ENCODE data around the gene OR10R2.

The OR10R2 gene, protein sequence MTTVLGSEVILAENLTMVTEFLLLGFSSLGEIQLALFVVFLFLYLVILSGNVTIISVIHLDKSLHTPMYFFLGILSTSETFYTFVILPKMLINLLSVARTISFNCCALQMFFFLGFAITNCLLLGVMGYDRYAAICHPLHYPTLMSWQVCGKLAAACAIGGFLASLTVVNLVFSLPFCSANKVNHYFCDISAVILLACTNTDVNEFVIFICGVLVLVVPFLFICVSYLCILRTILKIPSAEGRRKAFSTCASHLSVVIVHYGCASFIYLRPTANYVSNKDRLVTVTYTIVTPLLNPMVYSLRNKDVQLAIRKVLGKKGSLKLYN

DNA sequence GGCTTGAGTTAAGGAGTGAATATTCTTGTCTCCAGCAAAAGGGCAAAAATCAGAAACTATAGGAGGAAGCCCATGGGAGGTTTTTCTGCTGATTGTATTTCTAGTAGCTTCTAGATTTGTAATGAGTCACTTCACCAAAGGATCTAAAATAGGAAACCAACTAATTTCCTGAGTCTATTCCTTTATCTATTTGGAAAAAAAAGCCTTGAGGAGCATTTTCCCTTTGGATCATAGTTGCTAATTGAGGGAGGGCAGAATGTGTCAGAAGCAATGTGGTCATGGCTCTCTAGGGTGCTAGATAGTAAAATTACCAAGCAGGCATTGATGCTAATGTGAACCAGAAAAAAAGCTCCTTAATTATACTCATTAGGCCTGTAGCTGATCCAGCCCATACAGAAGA, at the start of gene OR10R2:
TSS of gene OR10R2 (plus strand) at position 301 of the 400 bp plus-strand sequence. CDS start 106 bp downstream, outside the sequence.
- DNase-seq = peak; percentile 3

DNA sequence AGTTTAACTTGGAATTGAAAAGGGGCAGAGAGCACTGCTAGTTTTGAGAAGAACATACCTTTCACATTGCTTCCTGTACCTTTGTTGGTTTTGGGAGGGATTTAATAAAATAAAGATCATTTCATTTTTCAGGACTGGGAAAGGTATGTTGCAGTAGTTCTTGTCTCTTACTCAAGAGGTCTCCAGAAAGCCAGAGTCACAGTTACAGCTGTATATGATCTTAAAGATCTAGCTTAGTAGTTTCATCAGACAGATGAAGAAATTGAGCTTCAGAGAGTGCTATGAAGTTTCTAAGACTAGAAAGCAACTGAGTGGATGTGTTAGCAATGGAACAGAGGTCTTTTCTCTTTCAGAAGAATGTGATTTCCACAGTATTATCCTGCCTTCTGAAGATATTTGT, 47.0 kb upstream of the OR10R2 start:
- no peak for DNase-seq

DNA sequence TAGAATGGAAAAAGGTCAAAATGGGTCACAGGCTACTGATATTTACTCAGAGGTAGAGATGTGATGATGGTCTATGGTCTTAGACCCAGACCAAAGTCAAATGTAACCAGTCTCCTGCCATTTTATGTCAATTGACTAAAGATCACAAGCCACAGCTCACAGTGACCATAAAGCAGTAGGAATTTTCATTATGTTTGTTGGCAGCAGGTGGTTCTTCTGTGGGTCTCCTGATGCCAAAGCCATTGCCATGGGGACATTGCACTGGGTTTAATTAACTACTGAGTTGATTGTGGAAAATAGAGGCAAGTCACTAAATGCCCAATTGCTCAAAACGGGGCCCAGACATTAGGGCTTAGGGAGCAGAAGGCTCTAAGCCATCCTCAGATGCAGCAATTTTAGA, 45.9 kb upstream of the OR10R2 start, which contains the start of gene OR10K2:
TSS of gene OR10K2 (minus strand) at position 101 of the 400 bp plus-strand sequence. CDS start 5,371 bp downstream, outside the sequence.
- no peak for DNase-seq

DNA sequence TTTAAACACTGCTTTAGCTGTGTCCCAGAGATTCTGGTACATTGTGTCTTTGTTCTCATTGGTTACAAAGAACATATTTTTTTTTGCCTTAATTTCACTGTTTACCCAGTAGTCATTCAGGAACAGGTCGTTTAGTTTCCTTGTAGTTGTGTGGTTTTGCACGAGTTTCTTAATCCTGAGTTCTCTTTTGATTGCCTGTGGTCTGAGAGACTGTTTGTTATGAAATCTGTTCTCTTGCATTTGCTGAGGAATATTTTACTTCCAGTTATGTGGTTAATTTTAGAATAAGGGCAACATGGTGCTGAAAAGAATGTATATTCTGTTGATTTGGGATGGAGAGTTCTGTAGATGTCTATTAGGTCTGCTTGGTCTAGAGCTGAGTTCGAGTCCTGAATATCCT, 41.9 kb upstream of the OR10R2 start:
- peak; percentile 61 for DNase-seq

DNA sequence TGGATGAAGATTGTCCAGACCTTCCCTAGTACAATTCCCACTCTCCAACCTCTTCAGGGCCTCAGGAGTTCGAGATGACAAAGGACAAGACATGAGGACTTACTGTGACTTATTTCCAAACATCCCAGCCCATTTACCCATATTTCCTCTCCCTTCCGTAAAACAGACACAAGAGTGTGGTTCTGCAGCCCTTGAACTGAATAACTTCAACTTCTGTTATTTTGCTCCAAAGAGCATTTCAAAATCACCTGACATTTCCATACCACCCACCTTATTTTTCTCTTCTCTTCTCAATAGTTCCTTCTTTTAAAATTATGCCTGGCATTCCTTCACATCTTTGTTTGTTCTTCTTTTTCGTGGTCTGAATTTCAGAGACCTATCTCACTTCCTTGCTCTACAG, 37.3 kb upstream of the OR10R2 start:
- DNase-seq = peak; percentile 49

DNA sequence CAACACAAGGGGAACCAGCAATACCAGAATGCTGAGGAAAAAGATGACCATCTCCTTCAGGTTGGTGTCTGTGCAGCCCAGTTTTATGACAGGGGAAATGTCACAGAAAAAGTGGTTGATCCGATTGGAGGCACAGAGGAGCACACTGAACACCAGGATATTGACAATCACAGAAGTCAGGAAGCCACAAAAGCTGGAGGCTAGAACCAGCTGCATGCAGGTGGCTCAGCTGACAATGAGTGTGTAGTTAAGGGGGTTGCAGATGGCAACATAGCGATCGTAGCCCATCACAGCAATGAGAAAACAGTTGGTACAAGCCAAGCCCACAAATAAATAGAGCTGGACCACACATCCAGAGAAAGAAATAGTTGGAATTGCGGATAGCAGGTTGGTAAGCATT, 26.6 kb upstream of the OR10R2 start:
- DNase-seq = no peak

DNA sequence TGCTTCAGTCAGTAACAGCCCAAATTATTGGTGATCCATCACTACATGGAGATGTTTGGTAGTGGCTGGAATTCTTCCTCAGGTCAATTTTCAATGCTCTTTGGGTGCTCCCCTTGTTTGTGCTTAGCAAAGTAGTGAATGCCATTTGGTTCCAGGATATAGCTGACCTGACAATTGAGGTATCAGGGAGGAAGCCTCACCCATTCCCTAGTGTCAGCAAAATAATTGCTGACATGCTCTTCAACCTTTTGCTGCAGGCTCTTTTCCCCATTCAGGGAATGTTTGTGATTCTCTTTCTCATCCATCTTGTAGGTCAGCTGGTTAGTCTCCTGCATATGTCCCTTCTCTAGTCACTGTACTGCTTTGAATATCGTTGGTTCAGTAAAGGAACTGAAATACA, 17.5 kb upstream of the OR10R2 start:
- DNase-seq = no peak

DNA sequence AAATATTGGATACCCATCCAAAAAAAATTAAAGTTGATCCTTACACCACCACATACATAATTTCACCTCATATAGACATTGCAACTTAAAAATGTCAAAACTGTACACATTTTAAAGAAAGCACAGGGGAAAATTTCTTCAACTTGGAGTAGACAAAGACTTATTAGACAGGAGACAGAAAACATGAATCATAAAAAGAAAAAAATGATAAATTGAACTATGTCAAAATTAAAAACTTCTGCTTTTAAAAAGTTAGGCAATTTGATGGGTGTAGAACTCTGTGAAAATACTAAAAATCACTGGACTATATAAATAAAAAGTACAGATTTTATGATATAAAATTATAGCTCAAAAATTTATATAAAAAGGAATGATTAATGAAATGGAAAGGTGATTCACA, 14.8 kb upstream of the OR10R2 start:
- no peak for DNase-seq

DNA sequence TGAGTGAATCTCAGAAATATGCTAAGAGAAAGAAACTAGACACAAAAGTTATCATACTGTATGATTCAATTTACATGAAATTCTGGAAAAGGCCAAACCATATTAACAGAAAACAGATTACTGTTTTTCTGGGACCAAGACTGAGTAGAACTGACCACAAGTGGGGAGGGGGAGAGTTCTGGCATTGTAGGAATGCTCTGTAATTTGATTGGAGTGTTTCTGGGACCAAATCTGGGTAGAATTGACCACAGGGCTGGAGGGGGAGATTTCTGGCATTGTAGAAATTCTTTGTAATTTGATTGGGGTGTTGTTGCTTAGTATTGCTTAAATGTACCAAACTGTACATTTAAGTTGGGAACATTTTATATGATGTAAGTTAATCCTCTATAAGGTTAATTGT, 13.8 kb upstream of the OR10R2 start:
- DNase-seq = no peak

DNA sequence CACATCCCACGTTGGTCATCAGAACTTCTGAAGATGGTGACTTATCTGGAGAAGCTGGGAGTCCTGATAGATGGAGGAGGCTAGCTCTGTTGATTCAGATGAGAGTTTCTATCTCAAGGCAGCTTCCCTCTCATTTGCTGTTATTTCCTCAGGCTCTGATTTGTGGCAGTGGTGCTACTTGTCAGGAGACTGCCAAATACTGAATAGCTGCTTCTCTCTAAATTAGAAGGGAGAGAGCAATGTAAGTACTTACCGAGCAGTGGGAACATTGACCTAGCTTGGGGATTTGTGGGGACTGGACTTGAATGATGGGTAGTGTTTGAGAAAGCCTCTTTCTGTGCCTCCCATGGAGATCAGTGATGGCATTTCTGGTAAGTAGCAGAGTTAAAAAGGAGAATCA, 10.5 kb upstream of the OR10R2 start, which contains the start of gene OR10K1:
TSS of gene OR10K1 (plus strand) at position 301 of the 400 bp plus-strand sequence. CDS start 3,728 bp downstream, outside the sequence.
- DNase-seq = no peak

DNA sequence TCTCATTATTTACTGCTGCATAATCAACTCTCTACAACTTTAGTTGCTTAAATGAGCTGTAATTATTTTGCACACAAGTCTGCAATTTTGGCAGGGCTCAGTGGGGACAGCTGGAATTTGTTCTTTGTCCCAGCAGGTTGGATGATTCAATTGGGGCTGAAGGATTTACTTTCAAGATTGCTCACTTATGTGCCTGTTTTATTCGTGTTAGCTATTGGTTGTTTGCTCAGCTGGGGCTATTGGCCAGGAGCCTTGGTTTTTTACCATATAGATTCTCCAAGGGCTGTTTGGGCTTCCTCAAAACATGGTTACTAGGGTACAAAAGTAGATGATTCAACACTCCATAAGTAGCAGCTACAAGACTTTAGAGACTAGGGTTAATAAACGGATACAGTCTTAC, 13.4 kb downstream of the OR10R2 start:
- no peak for DNase-seq

DNA sequence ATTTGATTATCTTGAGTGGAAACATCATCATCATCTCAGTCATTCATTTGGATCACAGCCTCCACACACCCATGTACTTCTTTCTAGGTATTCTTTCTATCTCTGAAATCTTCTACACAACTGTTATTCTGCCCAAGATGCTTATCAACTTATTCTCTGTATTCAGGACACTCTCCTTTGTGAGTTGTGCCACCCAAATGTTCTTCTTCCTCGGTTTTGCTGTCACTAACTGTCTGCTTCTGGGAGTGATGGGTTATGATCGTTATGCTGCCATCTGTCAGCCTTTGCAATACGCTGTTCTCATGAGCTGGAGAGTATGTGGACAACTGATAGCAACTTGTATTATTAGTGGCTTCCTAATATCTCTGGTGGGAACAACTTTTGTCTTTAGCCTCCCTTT, 19.3 kb downstream of the OR10R2 start:
- DNase-seq = no peak

DNA sequence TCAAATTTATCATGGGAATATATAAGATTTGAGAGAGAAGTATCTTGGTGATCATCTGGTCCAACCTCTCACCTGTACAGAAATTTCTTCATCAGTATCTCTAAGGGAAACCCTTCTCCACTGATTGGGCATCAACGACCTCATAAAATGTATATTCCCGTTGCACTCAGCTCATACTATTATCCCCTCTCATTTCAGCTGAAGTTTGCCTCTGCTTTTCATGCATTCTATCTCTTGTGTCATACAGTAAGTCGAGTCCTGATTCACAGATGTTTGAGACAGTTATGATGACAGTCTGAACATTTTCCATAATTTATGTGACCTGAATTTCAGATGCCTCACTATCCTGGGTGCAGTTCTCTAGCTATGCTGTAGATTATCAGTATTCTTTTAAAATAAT, 21.0 kb downstream of the OR10R2 start:
- DNase-seq = no peak

DNA sequence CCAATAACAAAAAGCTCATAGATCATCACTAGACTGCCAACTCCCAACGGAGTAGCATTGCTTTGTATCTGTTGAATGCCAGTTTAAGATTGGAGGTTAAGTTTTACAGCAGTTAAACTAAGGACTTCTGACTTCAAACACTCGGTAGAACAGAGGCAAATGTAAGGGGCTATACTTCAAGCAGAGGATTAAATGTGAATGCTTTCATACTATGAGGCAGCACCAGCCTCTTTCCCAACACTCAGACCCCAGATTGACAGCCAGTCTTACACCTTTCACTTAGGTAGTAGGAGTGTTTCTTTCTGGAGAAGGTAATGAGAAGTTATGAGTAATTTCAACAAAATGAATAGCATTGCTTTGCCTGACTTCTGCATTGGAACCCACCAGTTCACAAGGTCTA, 22.8 kb downstream of the OR10R2 start:
- no peak for DNase-seq

DNA sequence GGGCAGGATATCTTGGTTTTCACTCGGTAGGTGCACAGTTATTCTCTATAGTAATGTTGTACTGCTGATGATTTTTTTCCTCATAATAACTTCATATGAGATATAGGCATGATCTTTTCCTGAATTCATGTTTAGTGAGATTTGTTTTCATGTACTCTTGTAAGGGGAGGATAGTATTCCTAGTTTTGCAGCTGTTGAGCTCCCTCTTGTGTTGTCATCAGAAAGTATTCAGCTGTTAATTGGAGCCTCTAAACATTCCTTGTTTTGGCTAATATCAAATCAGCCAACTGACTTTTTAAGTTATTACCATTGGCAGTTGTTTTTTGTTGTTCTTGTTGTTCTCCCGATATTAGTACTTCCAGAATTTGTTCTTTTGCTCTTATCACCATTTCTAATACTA, 24.4 kb downstream of the OR10R2 start:
- DNase-seq = peak; percentile 55

DNA sequence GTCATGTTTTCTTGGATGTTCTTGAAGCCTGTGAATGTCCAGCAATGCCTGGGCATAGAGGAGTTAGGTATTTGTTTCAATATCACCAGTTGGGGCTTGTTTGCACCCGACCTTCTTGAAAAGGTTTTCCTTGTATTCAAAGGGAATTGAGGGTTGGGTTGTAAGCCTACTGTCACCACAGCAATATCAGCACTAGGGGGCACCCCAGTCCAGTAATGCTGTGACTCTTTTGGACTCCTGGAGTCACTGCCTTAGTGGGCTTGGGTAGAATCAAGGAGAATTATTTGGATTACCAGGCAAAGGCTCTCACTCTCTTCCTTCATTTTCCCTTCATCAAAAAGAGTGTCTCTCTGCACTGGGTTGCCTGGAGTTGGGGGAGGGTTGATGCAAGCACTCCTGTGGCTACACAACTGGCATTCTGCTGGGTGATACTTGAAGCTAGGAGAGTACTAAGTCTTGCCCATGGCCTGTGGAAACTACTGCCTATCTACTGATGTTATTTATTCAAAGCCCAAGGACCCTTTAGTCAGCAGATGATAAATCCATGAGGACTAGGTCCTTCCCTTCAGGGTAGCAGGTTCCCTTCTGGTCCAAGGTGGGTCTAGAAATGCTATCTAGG, 34.5 kb downstream of the OR10R2 start:
- peak; percentile 72 for DNase-seq

DNA sequence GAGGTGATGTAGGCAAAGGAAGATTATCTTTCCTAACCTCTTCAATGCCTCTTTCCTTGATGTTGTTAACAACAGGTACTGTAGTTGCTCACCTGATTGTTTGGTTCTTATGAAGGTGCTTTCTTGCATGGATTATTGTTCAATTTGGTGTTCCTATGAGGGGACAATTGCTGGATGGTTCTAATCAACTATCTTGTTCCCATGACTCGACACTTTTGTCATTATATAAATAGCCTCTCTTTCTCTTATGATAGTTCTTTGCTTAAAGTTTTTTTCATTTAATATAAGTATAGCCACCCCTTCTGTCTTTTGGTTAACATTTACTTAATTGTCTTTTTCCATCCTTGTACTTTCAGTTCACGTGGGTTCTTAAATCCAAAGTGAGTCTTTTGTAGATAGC, 35.5 kb downstream of the OR10R2 start:
- no peak for DNase-seq

DNA sequence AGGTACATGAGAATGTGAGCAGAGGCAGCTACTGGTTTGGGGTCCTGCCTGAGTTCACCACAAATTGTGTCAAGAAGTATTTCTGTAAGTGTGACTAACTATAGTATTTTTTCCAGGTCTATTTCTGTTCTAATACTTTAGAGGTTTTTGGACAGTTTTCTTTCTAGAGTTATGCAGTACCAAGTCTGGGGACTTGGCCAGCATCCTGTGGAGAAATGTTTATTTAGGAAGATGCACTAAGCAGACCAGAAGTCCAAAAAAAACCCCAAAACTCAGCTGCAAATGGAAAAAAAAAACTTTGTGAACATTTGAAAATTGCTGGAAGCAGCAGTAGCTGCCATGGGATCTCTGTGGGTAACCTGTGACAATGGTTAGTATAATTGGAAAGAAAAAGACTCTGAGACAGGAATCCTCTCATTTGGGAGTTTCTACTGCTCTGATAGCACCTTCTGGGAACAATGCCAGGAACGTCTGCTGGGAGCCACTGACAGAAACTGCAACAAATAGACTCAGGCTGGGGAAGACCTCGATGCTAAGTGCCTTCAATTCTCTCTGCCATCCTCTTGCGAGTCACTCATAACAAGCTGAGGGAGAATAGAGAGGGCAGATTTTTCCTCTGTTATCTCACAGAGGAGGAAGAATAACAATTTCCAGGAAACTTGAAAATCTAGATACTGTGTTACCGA, 37.6 kb downstream of the OR10R2 start:
- no peak for DNase-seq

DNA sequence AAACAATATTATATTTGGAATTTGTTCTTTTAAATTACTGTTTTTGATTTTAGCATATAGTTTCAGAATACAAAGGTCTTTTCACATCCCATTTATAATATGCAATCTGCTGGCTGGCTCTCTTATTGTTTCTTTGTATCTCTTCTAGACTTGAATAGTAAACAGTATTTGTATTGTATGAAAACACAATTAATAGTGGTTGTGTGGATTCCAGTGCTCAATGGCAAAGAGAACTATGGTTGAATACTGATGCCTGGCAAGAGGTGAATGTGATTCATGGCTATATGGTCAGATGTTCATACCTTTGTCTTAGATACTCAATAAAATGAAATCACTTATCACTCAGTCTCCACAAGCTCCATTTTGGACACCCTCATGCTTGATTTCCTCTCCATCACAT, 44.9 kb downstream of the OR10R2 start:
- no peak for DNase-seq

DNA sequence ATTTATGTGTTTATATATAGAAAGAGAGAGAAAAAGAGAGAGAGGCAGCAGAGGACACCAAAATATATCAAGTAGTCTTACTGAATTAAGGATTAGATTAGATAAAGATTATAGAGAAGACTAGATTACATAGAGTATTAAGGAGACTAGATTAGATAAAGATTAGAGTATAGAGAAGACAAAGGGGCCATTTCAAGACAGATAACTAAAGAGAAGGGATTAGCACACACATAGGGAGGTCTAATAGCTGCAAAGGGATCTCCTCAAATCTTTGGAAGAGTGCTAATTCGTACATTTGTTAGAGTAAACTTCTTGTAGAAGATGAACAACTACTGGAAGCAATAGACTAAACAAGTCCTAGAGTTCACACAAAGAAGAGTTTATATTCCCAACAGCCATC, 48.0 kb downstream of the OR10R2 start:
- no peak for DNase-seq

DNA sequence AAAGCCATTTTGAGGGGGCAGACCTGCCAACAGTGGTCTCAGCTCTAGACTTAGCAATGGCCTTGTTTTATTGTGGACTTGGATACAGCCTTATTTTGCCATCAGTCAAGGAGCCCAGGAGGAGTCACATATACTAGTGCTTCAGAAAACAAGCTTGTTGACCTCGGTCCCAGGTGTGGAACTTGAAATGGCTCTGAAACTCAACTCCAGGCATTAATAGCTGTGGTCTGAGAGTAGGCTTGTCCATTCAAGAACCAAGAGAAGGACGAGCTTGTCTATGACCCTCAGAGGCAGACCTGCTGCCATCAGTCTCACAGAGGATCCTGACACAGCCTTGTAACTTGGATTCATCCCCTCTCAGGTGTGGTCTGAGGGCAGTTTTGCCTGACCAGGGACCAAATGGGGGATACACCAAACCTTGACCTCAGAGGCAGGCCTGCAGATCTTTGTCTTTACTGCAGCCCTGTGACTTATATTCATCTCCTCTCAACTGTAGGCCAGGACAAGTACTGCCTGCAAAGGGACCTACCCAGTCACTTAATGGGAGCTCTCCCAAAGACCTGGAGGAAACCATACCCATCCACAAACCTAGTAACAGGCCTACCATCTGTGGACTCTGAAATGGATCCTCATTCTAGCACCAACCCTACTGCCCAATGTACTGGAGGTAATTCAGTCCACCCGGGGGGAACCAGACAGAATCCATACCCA, 49.1 kb downstream of the OR10R2 start:
- DNase-seq = no peak

DNA sequence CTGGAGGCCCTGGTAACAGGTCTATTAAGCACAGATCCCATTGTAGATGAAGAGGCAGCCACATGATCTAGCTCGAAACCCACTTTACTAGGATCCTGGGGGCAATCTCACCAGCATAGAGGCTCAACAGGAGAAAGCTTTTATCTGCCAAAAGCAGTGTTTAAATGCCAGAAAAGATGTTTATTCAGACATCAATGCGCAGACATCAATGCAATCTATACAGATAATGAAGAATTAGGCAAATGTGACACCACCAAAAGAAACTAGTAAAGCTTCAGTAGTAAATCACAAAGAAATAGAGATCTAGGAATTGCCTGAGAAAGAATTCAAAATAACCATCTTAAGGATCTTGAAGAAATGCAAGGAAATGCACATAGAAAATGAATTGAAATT, 49.6 kb downstream of the OR10R2 start:
- no peak for DNase-seq

DNA sequence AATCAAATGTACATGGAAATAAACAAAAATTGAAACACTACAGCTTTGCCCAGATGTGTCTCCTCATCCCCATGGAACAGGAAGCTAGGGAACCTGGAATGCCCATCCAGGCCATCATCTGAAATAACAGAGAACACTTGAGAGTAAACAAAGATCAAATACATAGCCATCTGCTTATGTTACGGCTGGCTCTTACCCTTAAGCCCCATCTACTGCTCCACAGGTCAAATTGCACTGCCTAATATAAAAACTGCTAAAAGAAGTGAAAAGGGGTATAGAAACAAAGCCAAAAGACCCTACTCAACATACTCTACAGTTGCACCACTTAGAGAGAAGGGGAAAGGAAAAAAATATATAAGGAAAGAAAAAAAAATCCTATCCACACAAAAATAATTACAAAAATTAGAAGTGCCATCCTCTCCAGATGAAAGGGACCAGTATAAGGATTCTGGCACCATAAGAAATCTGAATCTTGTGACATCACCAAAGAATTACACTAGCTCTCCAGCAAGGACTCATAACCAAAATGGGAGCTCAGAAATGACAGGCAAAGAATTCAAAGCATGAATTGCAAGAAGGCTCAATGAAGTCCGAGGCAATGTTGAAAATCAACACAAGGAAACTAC, 55.3 kb downstream of the OR10R2 start:
- peak; percentile 50 for DNase-seq

All from suppressor macrophage treated with lipopolysaccharide for 4 hours (primary cell).